RWPE2 (cell line): ENCODE results near the gene VASN.

Source experiments
- ATAC-seq: fragments of 200-7000 bp; cut with Tn5 transposase; 3 replicates; pipeline ENCODE4 v1.9.1; 2021; ENCODE audit warnings: low read depth
- DNase-seq: peaks from one replicate; pipeline ENCODE4 v3.0.0-alpha.2; 2020; ENCODE audit warnings: low spot score
- H3K27ac ChIP-seq: fragments of 450-650 bp; 2 replicates; pipeline ENCODE4 v1.5.1; 2017; ENCODE audit warnings: mild to moderate bottlenecking; ENCODE audit not compliant: poor library complexity, severe bottlenecking
- H3K27me3 ChIP-seq: fragments of 250-450 bp; sonication (Bioruptor Pico); 2 replicates; pipeline ENCODE4 v1.5.1; 2021; ENCODE audit warnings: mild to moderate bottlenecking, moderate library complexity; ENCODE audit not compliant: insufficient read depth, poor library complexity, severe bottlenecking
- H3K36me3 ChIP-seq: fragments of 250-450 bp; sonication (Bioruptor Pico); 2 replicates; pipeline ENCODE4 v1.5.1; 2020; ENCODE audit warnings: low read depth, mild to moderate bottlenecking, moderate library complexity
- H3K4me1 ChIP-seq: fragments of 250-450 bp; sonication (Bioruptor Pico); 2 replicates; pipeline ENCODE4 v1.5.1; 2021; ENCODE audit warnings: mild to moderate bottlenecking, moderate library complexity; ENCODE audit not compliant: insufficient read depth, poor library complexity, severe bottlenecking
- H3K4me3 ChIP-seq: fragments of 250-450 bp; sonication (Bioruptor Pico); 2 replicates; pipeline ENCODE4 v1.5.1; 2021; ENCODE audit warnings: mild to moderate bottlenecking, moderate library complexity; ENCODE audit not compliant: severe bottlenecking
- H3K9me3 ChIP-seq: fragments of 250-450 bp; sonication (Bioruptor Pico); 2 replicates; pipeline ENCODE4 v1.5.1; 2021; ENCODE audit warnings: mild to moderate bottlenecking, moderate library complexity; ENCODE audit not compliant: severe bottlenecking
- CTCF ChIP-seq: fragments of 450-650 bp; IDR thresholded peaks from one replicate; pipeline ENCODE4 v1.5.1; 2017; ENCODE audit warnings: mild to moderate bottlenecking, moderate library complexity; ENCODE audit not compliant: poor library complexity, severe bottlenecking

The VASN gene

GRCh38 chr16:4364196-4365013 lies 7.2 kb upstream of the VASN start:
- Histone ChIP-seq H3K36me3 (no peaks in the 10 kb centered on the region; the same call in 1 of the 2 replicates), H3K9me3 (no peaks in the 10 kb centered on the region)
- no peak for ATAC-seq

GRCh38 chr16:4365014-4365406 lies 6.6 kb upstream of the VASN start:
- Histone ChIP-seq H3K9me3 (no peaks in the 10 kb centered on the region), H3K4me1 (peaks cover 24% of the 10 kb centered on the region), H3K27me3 (no peaks in the 10 kb centered on the region), H3K27ac (no peak overlapping the region), H3K4me3 (no peak overlapping the region), H3K36me3 (no peaks in the 10 kb centered on the region; the same call in 1 of the 2 replicates)
- DNase-seq (no peak), ATAC-seq (no peak)
- TF ChIP-seq CTCF: no peak

More at GRCh38 chr16:4364196-4365013, 7.2 kb upstream of the VASN start:
- no peak for DNase-seq
- Histone ChIP-seq H3K4me3 (no peak overlapping the region), H3K27me3 (no peaks in the 10 kb centered on the region), H3K4me1 (peaks cover 22% of the 10 kb centered on the region), H3K27ac (no peak overlapping the region)
- TF ChIP-seq CTCF: no peak

GRCh38 chr16:4365615-4366014 lies 6.0 kb upstream of the VASN start:
- ATAC-seq (no peak), DNase-seq (no peak)
- no peak for TF ChIP-seq CTCF
- Histone ChIP-seq H3K4me3 (no peak overlapping the region), H3K27ac (peak overlapping the region; percentile 76), H3K4me1 (peaks cover 24% of the 10 kb centered on the region), H3K36me3 (no peaks in the 10 kb centered on the region; the same call in 1 of the 2 replicates), H3K27me3 (no peaks in the 10 kb centered on the region), H3K9me3 (no peaks in the 10 kb centered on the region)

- Histone ChIP-seq H3K4me1 (peaks cover 24% of the 10 kb centered on the region), H3K27ac (peak overlapping the region; percentile 76), H3K27me3 (no peaks in the 10 kb centered on the region), H3K4me3 (no peak overlapping the region), H3K36me3 (no peaks in the 10 kb centered on the region; the same call in 1 of the 2 replicates), H3K9me3 (no peaks in the 10 kb centered on the region)
- no peak for TF ChIP-seq CTCF
- no peak for DNase-seq
- no peak for ATAC-seq
Observed at GRCh38 chr16:4366016-4366415, 5.6 kb upstream of the VASN start.

GRCh38 chr16:4367393-4367856 lies 4.2 kb upstream of the VASN start:
- DNase-seq (no peak), ATAC-seq (no peak)
- Histone ChIP-seq H3K4me1 (peaks cover 24% of the 10 kb centered on the region), H3K27me3 (no peaks in the 10 kb centered on the region), H3K4me3 (no peak overlapping the region), H3K27ac (peak overlapping the region; percentile 76), H3K9me3 (no peaks in the 10 kb centered on the region), H3K36me3 (no peaks in the 10 kb centered on the region; the same call in 1 of the 2 replicates)
- no peak for TF ChIP-seq CTCF
